Colonic mucosa (tissue), 4 donors: Measurements from ENCODE around the gene THSD4. TPM values are rescaled to one million over a fixed set of nuclear protein-coding genes. Genes with fewer than 3 reads are reported as not detected.

Experiments used
- DNase-seq: peaks from one replicate; pipeline ENCODE4 v3.0.0-alpha.2; 2020
- H3K27ac ChIP-seq: fragments of 200-600 bp; one replicate; pipeline ENCODE4 v1.8.0; 2021
- H3K27me3 ChIP-seq: fragments of 200-600 bp; one replicate; pipeline ENCODE4 v1.8.0; 2021
- H3K36me3 ChIP-seq: fragments of 200-600 bp; one replicate; pipeline ENCODE4 v1.8.0; 2021
- H3K4me1 ChIP-seq: fragments of 200-600 bp; one replicate; pipeline ENCODE4 v1.8.0; 2021; ENCODE audit warnings: mild to moderate bottlenecking
- H3K4me3 ChIP-seq: fragments of 200-600 bp; one replicate; pipeline ENCODE4 v1.8.0; 2021
- H3K9ac ChIP-seq, 2 donors: one replicate each; pipeline ENCODE4 v1.7.0; 2013; ENCODE audit warnings: control low read depth in 2 of 2, low read depth in 2 of 2, low read length in 2 of 2
- H3K9me3 ChIP-seq: fragments of 200-600 bp; one replicate; pipeline ENCODE4 v1.8.0; 2021
- CTCF ChIP-seq: fragments of 200-600 bp; IDR thresholded peaks from one replicate; pipeline ENCODE4 v1.8.0; 2022; ENCODE audit warnings: antibody characterized with exemption, mild to moderate bottlenecking
- intact Hi-C: fragments of 100-400 bp; cut with DNase I; formaldehyde crosslinking; loops from one replicate; pipeline ENCODE4 v1.14.1; 2022
- total RNA-seq, 2 donors: library from RNA; stranded (reverse); fragmentation: NEBNext Ultra II Directional in 1 of 2; extraction: Animal tissue kit (Norgen Biotek cat#: 25700) in 1 of 2; gene quantifications; one replicate each; pipeline ENCODE4 v1.2.1, GENCODE V29; 2021
- donor health status: healthy.
- donor health status: DM: no; HTN: no; CAD: no.
- donor health status: DM: no; HTN: no; CAD: no.

The THSD4 gene
- total RNA-seq, 2 donors from 2014 or later, result 18.8 to 23.5 TPM

- H3K9ac ChIP-seq, result no peak overlapping the region
- H3K36me3 ChIP-seq, result no peaks in the 10 kb centered on the region
- DNase-seq, result no peak
- no peak overlapping the region for H3K4me3 ChIP-seq
- intact Hi-C loops, result no loop called here
- no peaks in the 10 kb centered on the region for H3K9me3 ChIP-seq
- H3K27me3 ChIP-seq, result no peaks in the 10 kb centered on the region
- no peak for TF ChIP-seq CTCF
- no peaks in the 10 kb centered on the region for H3K4me1 ChIP-seq
- no peak overlapping the region for H3K27ac ChIP-seq
These were observed 483.5 kb downstream of the THSD4 start for GRCh38 chr15:71598741-71599140.

- intact Hi-C loops, result no loop called here
- Histone ChIP-seq H3K9me3 (no peaks in the 10 kb centered on the region), H3K4me3 (no peak overlapping the region), H3K9ac (no peak overlapping the region), H3K27ac (no peak overlapping the region), H3K36me3 (no peaks in the 10 kb centered on the region), H3K4me1 (no peaks in the 10 kb centered on the region), H3K27me3 (no peaks in the 10 kb centered on the region)
- no peak for DNase-seq
- no peak for TF ChIP-seq CTCF
These were observed 484.3 kb downstream of the THSD4 start for GRCh38 chr15:71599418-71600151.

- Histone ChIP-seq H3K36me3 (no peaks in the 10 kb centered on the region), H3K4me1 (no peaks in the 10 kb centered on the region), H3K4me3 (no peak overlapping the region), H3K9ac (no peak overlapping the region), H3K27ac (no peak overlapping the region), H3K9me3 (no peaks in the 10 kb centered on the region), H3K27me3 (no peaks in the 10 kb centered on the region)
- intact Hi-C loops, result no loop called here
- no peak for DNase-seq
- no peak for TF ChIP-seq CTCF
These were observed 485.0 kb downstream of the THSD4 start for GRCh38 chr15:71600237-71600636.

GRCh38 chr15:71601038-71601834 is 486.0 kb downstream of the THSD4 start:
- H3K27me3 ChIP-seq, result no peaks in the 10 kb centered on the region
- no peak overlapping the region for H3K4me3 ChIP-seq
- intact Hi-C loops, result no loop called here
- no peaks in the 10 kb centered on the region for H3K36me3 ChIP-seq
- no peaks in the 10 kb centered on the region for H3K9me3 ChIP-seq
- no peaks in the 10 kb centered on the region for H3K4me1 ChIP-seq
- no peak overlapping the region for H3K9ac ChIP-seq
- H3K27ac ChIP-seq, result no peak overlapping the region
- DNase-seq, result no peak
- no peak for TF ChIP-seq CTCF

GRCh38 chr15:71603379-71603778 is 488.1 kb downstream of the THSD4 start:
- H3K9ac ChIP-seq, result no peak overlapping the region
- TF ChIP-seq CTCF, result no peak
- no peaks in the 10 kb centered on the region for H3K4me1 ChIP-seq
- no peak overlapping the region for H3K27ac ChIP-seq
- no peaks in the 10 kb centered on the region for H3K9me3 ChIP-seq
- no peaks in the 10 kb centered on the region for H3K36me3 ChIP-seq
- DNase-seq, result no peak
- H3K27me3 ChIP-seq, result no peaks in the 10 kb centered on the region
- intact Hi-C loops, result no loop called here
- no peak overlapping the region for H3K4me3 ChIP-seq
